IMR-90 (cell line): ENCODE measurements around the gene TMEM132A.

Experiments
- MAFK ChIP-seq: IDR thresholded peaks from 2 replicates; pipeline ENCODE4 v1.6.1; 2012; ENCODE audit warnings: low read depth, low read length, improper control_type of control experiment
- POLR2A ChIP-seq: IDR thresholded peaks from 2 replicates; pipeline ENCODE4 v1.6.1; 2012; ENCODE audit warnings: mild to moderate bottlenecking, low read depth, low read length
- RAD21 ChIP-seq: IDR thresholded peaks from 2 replicates; pipeline ENCODE4 v1.6.1; 2012; ENCODE audit warnings: low read length, improper control_type of control experiment
- TF ChIP-seq, protein P1 (sequence below): conservative IDR thresholded peaks from 2 replicates; pipeline ENCODE4 v1.5.1; 2012; ENCODE audit warnings: mild to moderate bottlenecking, low read depth, low read length, improper control_type of control experiment

DNA sequence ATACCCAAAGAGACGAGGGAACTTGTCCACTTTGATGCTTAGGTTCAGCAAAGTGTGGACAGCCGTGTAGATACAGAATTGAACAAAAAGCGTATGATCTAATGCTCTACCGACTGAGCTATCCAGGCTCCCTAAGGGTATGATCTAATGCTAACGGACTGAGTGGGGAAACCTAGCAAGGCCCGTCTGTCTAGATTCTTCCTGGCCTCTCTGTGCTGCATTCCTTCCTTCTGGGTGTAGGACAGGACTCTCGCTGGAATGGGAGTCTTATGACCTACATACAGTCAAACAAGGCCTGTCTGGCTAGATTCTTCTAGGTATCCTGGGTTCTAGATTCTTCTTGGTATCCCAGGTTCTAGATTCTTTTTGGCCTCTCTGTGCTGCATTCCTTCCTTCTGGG lies 36.1 kb downstream of the TMEM132A start:
- TF ChIP-seq MAFK: no peak
- no peak for TF ChIP-seq POLR2A
- no peak for TF ChIP-seq RAD21
- TF ChIP-seq, protein P1, sequence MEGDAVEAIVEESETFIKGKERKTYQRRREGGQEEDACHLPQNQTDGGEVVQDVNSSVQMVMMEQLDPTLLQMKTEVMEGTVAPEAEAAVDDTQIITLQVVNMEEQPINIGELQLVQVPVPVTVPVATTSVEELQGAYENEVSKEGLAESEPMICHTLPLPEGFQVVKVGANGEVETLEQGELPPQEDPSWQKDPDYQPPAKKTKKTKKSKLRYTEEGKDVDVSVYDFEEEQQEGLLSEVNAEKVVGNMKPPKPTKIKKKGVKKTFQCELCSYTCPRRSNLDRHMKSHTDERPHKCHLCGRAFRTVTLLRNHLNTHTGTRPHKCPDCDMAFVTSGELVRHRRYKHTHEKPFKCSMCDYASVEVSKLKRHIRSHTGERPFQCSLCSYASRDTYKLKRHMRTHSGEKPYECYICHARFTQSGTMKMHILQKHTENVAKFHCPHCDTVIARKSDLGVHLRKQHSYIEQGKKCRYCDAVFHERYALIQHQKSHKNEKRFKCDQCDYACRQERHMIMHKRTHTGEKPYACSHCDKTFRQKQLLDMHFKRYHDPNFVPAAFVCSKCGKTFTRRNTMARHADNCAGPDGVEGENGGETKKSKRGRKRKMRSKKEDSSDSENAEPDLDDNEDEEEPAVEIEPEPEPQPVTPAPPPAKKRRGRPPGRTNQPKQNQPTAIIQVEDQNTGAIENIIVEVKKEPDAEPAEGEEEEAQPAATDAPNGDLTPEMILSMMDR: no peak
